Measurements from ENCODE around the gene EYS. TPM values are rescaled to one million over a fixed set of nuclear protein-coding genes. Genes with fewer than 3 reads are reported as not detected.
A peak's percentile ranks its signal among the peaks of the same experiment; 100 is the strongest.

EYS gene
- polyA plus RNA-seq, 2 of the 4 experiments (the other 2 are of a cell fraction): 0.03 to 0.06 TPM

DNA sequence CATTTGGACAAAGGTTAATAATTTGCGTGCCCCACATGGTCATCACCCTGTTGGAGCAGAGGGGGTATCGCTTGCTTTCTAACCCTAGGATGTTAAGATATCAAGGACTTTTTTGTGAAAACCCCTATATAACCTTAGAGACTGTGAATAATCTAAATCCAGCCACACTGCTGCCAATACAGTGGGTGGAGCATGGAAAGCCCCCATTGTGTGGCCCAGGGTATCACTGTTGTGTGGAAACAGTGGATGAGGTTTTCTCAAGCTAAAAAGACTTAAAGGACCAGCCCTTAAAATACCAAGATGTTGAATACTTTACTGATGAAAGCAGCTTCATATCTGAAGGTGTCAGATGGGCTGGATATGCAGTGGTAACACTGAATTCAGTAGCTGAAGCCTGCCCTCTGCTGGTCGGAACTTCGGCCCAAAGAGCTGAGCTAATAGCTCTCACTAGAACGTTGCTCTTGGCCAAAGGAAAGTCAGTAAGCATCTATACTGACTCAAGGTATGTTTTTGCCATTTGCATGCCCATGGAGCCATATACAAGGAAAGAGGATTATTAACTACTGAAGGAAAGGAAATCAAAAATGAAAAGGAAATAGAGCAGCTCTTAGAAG is 1376.2 kb downstream of the EYS start:
- H3K4me2 ChIP-seq: no peak overlapping the region
- ATAC-seq (peak in 1 of 2 experiments; percentile 48; a peak in 2 of 6 replicates), FAIRE-seq (no peak), DNase-seq (ENCODE audit: low read depth in 1 of 2, low spot score in 1 of 2) (peak in 1 of 2 experiments; percentile 43)
- 29% methylated on average over 4 of the region's 5 CpGs for WGBS (ENCODE audit: missing lambda C conversion rate)
- no peaks in the 10 kb centered on the region for H3K4me1 ChIP-seq
- POLR2A ChIA-PET: no interaction called here
- TF ChIP-seq RCOR1 (IDR thresholded peaks at IDR 0.05; ENCODE audit: low read depth, low read length): no peak
- peak; percentile 55 to 60 for TF ChIP-seq RAD21 (conservative IDR thresholded peaks at IDR 0.05 in 1 of 2, IDR thresholded peaks at IDR 0.05 in 1 of 2)
- TF ChIP-seq POLR2AphosphoS2 (conservative IDR thresholded peaks at IDR 0.05; ENCODE audit: low read length): no peak
- TF ChIP-seq, protein P1, sequence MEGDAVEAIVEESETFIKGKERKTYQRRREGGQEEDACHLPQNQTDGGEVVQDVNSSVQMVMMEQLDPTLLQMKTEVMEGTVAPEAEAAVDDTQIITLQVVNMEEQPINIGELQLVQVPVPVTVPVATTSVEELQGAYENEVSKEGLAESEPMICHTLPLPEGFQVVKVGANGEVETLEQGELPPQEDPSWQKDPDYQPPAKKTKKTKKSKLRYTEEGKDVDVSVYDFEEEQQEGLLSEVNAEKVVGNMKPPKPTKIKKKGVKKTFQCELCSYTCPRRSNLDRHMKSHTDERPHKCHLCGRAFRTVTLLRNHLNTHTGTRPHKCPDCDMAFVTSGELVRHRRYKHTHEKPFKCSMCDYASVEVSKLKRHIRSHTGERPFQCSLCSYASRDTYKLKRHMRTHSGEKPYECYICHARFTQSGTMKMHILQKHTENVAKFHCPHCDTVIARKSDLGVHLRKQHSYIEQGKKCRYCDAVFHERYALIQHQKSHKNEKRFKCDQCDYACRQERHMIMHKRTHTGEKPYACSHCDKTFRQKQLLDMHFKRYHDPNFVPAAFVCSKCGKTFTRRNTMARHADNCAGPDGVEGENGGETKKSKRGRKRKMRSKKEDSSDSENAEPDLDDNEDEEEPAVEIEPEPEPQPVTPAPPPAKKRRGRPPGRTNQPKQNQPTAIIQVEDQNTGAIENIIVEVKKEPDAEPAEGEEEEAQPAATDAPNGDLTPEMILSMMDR (IDR thresholded peaks at IDR 0.05): peak; percentile 38; the same call in 2 of the 3 replicates
- TF ChIP-seq, protein P2, sequence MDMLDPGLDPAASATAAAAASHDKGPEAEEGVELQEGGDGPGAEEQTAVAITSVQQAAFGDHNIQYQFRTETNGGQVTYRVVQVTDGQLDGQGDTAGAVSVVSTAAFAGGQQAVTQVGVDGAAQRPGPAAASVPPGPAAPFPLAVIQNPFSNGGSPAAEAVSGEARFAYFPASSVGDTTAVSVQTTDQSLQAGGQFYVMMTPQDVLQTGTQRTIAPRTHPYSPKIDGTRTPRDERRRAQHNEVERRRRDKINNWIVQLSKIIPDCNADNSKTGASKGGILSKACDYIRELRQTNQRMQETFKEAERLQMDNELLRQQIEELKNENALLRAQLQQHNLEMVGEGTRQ (IDR thresholded peaks at IDR 0.05): no peak
- TF ChIP-seq, protein P3, sequence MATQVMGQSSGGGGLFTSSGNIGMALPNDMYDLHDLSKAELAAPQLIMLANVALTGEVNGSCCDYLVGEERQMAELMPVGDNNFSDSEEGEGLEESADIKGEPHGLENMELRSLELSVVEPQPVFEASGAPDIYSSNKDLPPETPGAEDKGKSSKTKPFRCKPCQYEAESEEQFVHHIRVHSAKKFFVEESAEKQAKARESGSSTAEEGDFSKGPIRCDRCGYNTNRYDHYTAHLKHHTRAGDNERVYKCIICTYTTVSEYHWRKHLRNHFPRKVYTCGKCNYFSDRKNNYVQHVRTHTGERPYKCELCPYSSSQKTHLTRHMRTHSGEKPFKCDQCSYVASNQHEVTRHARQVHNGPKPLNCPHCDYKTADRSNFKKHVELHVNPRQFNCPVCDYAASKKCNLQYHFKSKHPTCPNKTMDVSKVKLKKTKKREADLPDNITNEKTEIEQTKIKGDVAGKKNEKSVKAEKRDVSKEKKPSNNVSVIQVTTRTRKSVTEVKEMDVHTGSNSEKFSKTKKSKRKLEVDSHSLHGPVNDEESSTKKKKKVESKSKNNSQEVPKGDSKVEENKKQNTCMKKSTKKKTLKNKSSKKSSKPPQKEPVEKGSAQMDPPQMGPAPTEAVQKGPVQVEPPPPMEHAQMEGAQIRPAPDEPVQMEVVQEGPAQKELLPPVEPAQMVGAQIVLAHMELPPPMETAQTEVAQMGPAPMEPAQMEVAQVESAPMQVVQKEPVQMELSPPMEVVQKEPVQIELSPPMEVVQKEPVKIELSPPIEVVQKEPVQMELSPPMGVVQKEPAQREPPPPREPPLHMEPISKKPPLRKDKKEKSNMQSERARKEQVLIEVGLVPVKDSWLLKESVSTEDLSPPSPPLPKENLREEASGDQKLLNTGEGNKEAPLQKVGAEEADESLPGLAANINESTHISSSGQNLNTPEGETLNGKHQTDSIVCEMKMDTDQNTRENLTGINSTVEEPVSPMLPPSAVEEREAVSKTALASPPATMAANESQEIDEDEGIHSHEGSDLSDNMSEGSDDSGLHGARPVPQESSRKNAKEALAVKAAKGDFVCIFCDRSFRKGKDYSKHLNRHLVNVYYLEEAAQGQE (IDR thresholded peaks at IDR 0.05): no peak
- TF ChIP-seq SMC3 (IDR thresholded peaks at IDR 0.05): peak; percentile 59
- TF ChIP-seq, protein P4, sequence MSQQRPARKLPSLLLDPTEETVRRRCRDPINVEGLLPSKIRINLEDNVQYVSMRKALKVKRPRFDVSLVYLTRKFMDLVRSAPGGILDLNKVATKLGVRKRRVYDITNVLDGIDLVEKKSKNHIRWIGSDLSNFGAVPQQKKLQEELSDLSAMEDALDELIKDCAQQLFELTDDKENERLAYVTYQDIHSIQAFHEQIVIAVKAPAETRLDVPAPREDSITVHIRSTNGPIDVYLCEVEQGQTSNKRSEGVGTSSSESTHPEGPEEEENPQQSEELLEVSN (IDR thresholded peaks at IDR 0.05; ENCODE audit: borderline replicate concordance, low read depth): no peak
- no peak for TF ChIP-seq TP53 (CRISPR knock-in tag; IDR thresholded peaks at IDR 0.05)
- H3K4me3 ChIP-seq: no peak overlapping the region
- H3K9me3 ChIP-seq: no peaks in the 10 kb centered on the region
- CTCF ChIA-PET: interaction anchor here (1.1 to 5.3 kb wide), 3 partner anchors 316 to 406 kb away, joined by 5 to 31 read pairs (median 5); no protein-coding TSS in a partner anchor
- no peak overlapping the region for H3K27ac ChIP-seq

DNA sequence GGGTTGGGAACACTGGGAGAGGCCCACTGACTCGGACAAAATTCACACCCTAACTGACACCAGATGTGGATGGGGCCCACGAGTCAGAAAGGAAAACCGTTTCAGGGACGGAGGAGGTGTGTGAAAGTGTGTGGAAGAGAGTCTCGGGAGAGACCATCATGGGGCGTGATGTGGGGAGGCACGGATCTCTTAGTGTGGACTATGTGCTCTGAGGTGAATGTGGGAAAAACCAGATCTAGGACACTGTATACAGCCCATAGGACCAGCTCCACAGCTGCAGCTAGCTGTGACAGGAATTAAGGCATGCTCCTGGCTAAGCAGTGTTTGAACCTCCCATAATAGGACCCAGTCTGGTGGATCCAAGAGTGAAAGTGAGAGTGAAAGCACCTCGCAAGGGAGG is 1380.1 kb downstream of the EYS start:
- Histone ChIP-seq H3K9me3 (no peaks in the 10 kb centered on the region), H3K4me1 (no peaks in the 10 kb centered on the region), H3K4me2 (no peak overlapping the region), H3K27ac (no peak overlapping the region), H3K4me3 (no peak overlapping the region)
- no peak for FAIRE-seq
- POLR2A ChIA-PET: no interaction called here
- CTCF ChIA-PET: interaction anchor here (5.3 kb wide), 1 partner anchor 314 kb away, joined by 31 read pairs; no protein-coding TSS in a partner anchor
- no peak for ATAC-seq
- WGBS (ENCODE audit: missing lambda C conversion rate): 49% methylated on average over 8 of the region's 8 CpGs
- no peak for DNase-seq (ENCODE audit: low read depth in 1 of 2, low spot score in 1 of 2)
- TF ChIP-seq NR3C1 (IDR thresholded peaks at IDR 0.05) (no peak), EP300 (IDR thresholded peaks at IDR 0.05) (no peak)

DNA sequence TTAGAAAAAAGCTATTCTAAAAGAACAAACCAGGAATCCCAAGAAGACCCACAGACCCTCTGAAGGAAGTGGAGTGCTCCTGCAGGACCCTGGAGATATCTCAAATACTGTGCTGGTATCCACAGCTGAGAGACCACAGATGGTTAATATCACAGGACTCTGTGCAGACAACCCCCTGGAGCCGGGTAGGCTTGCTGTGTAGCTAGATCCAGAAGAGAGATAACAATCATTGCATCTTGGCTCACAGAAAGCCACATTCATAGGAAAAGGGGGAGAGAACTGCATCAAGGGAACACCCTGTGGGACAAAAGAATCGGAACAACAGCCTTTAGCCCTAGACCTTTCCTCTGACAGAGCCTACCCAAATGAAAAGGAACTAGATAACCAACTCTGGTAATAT is 1381.9 kb downstream of the EYS start:
- Histone ChIP-seq H3K4me1 (no peaks in the 10 kb centered on the region), H3K27ac (no peak overlapping the region), H3K9me3 (no peaks in the 10 kb centered on the region), H3K4me3 (no peak overlapping the region), H3K4me2 (no peak overlapping the region)
- FAIRE-seq (no peak), DNase-seq (ENCODE audit: low read depth in 1 of 2, low spot score in 1 of 2) (no peak), ATAC-seq (no peak)
- CTCF ChIA-PET: no interaction called here
- WGBS (ENCODE audit: missing lambda C conversion rate): 24% methylated on average over 2 of the region's 2 CpGs
- POLR2A ChIA-PET: no interaction called here
- TF ChIP-seq RNF2 (IDR thresholded peaks at IDR 0.05; ENCODE audit: borderline replicate concordance, low read depth): no peak
- no peak for TF ChIP-seq SREBF2 (IDR thresholded peaks at IDR 0.05)
- TF ChIP-seq JUN (IDR thresholded peaks at IDR 0.05): no peak
- TF ChIP-seq CEBPB (IDR thresholded peaks at IDR 0.05): no peak
- no peak for TF ChIP-seq ZNF302 (CRISPR knock-in tag; IDR thresholded peaks at IDR 0.05)
- TF ChIP-seq, protein P5, sequence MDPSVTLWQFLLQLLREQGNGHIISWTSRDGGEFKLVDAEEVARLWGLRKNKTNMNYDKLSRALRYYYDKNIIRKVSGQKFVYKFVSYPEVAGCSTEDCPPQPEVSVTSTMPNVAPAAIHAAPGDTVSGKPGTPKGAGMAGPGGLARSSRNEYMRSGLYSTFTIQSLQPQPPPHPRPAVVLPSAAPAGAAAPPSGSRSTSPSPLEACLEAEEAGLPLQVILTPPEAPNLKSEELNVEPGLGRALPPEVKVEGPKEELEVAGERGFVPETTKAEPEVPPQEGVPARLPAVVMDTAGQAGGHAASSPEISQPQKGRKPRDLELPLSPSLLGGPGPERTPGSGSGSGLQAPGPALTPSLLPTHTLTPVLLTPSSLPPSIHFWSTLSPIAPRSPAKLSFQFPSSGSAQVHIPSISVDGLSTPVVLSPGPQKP (IDR thresholded peaks at IDR 0.05; ENCODE audit: low read depth, low read length): no peak
- no peak for TF ChIP-seq TP53 (CRISPR knock-in tag; IDR thresholded peaks at IDR 0.05)
- no peak for TF ChIP-seq ZC3H11A (IDR thresholded peaks at IDR 0.05)
- TF ChIP-seq TFCP2L1 (CRISPR knock-in tag; IDR thresholded peaks at IDR 0.05): no peak
- TF ChIP-seq HOXA7 (CRISPR knock-in tag; IDR thresholded peaks at IDR 0.05): no peak
- TF ChIP-seq, protein P6, sequence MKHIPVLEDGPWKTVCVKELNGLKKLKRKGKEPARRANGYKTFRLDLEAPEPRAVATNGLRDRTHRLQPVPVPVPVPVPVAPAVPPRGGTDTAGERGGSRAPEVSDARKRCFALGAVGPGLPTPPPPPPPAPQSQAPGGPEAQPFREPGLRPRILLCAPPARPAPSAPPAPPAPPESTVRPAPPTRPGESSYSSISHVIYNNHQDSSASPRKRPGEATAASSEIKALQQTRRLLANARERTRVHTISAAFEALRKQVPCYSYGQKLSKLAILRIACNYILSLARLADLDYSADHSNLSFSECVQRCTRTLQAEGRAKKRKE (CRISPR knock-in tag; IDR thresholded peaks at IDR 0.05; ENCODE audit: low read depth): no peak
- TF ChIP-seq, protein P2 (IDR thresholded peaks at IDR 0.05): no peak
- TF ChIP-seq, protein P7, sequence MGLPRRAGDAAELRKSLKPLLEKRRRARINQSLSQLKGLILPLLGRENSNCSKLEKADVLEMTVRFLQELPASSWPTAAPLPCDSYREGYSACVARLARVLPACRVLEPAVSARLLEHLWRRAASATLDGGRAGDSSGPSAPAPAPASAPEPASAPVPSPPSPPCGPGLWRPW (IDR thresholded peaks at IDR 0.05): no peak

Data from A549 (cell line).